Sigmoid colon (tissue), 7 donors: ENCODE measurements around the gene RAB3IL1. TPM values are rescaled to one million over a fixed set of nuclear protein-coding genes. Genes with fewer than 3 reads are reported as not detected.

Experiments
- DNase-seq: peaks from one replicate; pipeline ENCODE4 v3.0.0-alpha.2; 2019
- H3K27ac ChIP-seq, 4 donors: fragments of 200-600 bp; sonication (generic); one replicate each; pipeline ENCODE4 v1.5.1; 2016 to 2019; ENCODE audit warnings: mild to moderate bottlenecking in 1 of 4
- H3K27me3 ChIP-seq, 3 donors: fragments of 200-600 bp; sonication (generic); one replicate each; pipeline ENCODE4 v1.5.1; 2019; ENCODE audit warnings: mild to moderate bottlenecking in 1 of 3
- H3K36me3 ChIP-seq, 4 donors: fragments of 200-600 bp; sonication (generic); one replicate each; pipeline ENCODE4 v1.5.1; 2016 to 2019
- H3K4me1 ChIP-seq, 4 donors: fragments of 200-600 bp; sonication (generic); one replicate each; pipeline ENCODE4 v1.5.1; 2017 to 2019
- H3K4me3 ChIP-seq, 4 donors: fragments of 200-600 bp; sonication (generic); one replicate each; pipeline ENCODE4 v1.5.1; 2017 to 2019; ENCODE audit warnings: mild to moderate bottlenecking in 2 of 4, moderate library complexity in 1 of 4
- H3K9me3 ChIP-seq, 4 donors: fragments of 200-600 bp in 3 of 4; sonication (generic) in 3 of 4; one replicate each; pipeline versions ENCODE4 v1.5.1 to v1.6.1; 2013 to 2019
- EP300 ChIP-seq, 4 donors: sonication (generic); formaldehyde crosslinking; IDR thresholded peaks; one replicate each; pipeline ENCODE4 v1.6.1; 2017; ENCODE audit warnings: antibody characterized with exemption in 4 of 4
- POLR2A ChIP-seq, 2 donors: fragments of 450-650 bp; IDR thresholded peaks; one replicate each; pipeline ENCODE4 v1.6.1; 2016; ENCODE audit warnings: antibody characterized with exemption in 2 of 2, mild to moderate bottlenecking in 2 of 2, moderate library complexity in 2 of 2
- POLR2AphosphoS5 ChIP-seq, 4 donors: sonication (generic); formaldehyde crosslinking; IDR thresholded peaks; one replicate each; pipeline ENCODE4 v1.6.1; 2017; ENCODE audit warnings: antibody characterized with exemption in 4 of 4
- WGBS, 2 donors: extraction: QIAGEN DNeasy Blood & Tissue Kit; methylation state at CpG; one replicate each; pipeline ENCODE4 v1.1.7; 2013; 5-methylcytosine and 5-hydroxymethylcytosine counted together
- intact Hi-C: fragments of 100-400 bp; cut with DNase I; formaldehyde crosslinking; loops from one replicate; pipeline ENCODE4 v1.15.1; 2023
- polyA plus RNA-seq, 3 donors: library from polyadenylated mRNA; stranded (reverse); fragments of 200-250 nt; gene quantifications; one replicate each; pipeline ENCODE4 v1.2.3, GENCODE V29; 2013
- total RNA-seq, 4 donors: library from RNA; depleted of rRNA; stranded (reverse); fragments of >200 nt; gene quantifications; one replicate each; pipeline ENCODE4 v1.1.0, GENCODE V29; 2016
- TF ChIP-seq, protein P1 (sequence below), 4 experiments: fragments of 450-650 bp in 3 of 4; fragments of 200-600 bp in 1 of 4; IDR thresholded peaks; one replicate each; pipeline ENCODE4 v1.5.1; 2016 to 2019; ENCODE audit warnings: antibody characterized with exemption in 4 of 4, mild to moderate bottlenecking in 3 of 4, moderate library complexity in 2 of 4
- donor health status: healthy with polysubstance abuse.
- donor health status: Bipolar disorder and iron deficiency.
- donor health status: healthy.

RAB3IL1 gene
- total and polyA plus RNA-seq, 7 donors: 5.1 to 23.7 (median 18.0) TPM

DNA sequence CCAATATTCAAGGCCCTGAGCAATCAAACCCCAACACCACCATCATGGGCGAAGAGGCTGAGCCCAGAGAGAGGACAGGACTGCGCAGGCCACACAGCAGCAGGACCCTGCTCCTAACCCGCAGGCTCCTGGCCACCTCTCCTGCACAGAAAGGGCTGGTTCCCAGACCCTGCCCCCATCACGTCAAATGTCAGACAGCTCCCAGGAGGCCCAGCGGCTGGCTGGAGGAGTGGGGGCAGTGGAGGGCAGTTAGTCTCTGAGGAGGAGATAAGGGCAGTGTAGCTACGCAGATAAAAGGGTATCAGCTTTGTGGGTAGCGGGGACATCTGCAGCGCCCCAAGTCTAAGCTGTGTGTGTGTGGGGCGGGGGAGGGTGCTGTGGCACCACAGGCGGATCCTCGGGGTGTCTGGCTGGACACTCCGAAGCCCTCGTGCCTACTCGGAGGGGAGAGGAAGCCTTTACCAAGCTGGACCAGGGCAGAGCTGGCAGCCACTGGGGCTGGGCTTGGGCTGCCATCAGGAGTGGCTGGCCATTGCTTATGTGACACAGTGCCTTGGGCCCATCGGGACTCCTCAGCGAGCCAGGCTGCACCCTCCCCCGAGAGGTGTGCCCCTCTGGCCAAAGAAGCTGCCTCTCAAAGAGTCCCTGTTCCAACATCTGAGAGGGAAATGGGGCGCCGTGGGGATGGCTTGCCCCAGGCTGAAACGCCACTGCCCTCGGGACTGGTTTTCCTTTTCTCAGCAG is 47.5 kb downstream of the RAB3IL1 start:
- 82 to 86% methylated on average over 21 of the region's 21 CpGs for WGBS, 2 donors
- Histone ChIP-seq H3K27me3 (no peaks in the 10 kb centered on the region), H3K4me1 (peaks cover 0 to 10% (median 3%) of the 10 kb centered on the region in 4 donors), H3K27ac (peak overlapping the region in 1 of 4 donors; percentile 4), H3K9me3 (no peaks in the 10 kb centered on the region), H3K36me3 (peaks cover 0 to 20% (median 0%) of the 10 kb centered on the region in 4 donors), H3K4me3 (no peak overlapping the region)
- TF ChIP-seq, protein P1, sequence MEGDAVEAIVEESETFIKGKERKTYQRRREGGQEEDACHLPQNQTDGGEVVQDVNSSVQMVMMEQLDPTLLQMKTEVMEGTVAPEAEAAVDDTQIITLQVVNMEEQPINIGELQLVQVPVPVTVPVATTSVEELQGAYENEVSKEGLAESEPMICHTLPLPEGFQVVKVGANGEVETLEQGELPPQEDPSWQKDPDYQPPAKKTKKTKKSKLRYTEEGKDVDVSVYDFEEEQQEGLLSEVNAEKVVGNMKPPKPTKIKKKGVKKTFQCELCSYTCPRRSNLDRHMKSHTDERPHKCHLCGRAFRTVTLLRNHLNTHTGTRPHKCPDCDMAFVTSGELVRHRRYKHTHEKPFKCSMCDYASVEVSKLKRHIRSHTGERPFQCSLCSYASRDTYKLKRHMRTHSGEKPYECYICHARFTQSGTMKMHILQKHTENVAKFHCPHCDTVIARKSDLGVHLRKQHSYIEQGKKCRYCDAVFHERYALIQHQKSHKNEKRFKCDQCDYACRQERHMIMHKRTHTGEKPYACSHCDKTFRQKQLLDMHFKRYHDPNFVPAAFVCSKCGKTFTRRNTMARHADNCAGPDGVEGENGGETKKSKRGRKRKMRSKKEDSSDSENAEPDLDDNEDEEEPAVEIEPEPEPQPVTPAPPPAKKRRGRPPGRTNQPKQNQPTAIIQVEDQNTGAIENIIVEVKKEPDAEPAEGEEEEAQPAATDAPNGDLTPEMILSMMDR (IDR thresholded peaks at IDR 0.05): no peak
- TF ChIP-seq EP300 (IDR thresholded peaks at IDR 0.05): no peak
- TF ChIP-seq POLR2AphosphoS5 (IDR thresholded peaks at IDR 0.05): no peak
- no peak for TF ChIP-seq POLR2A (IDR thresholded peaks at IDR 0.05)
- DNase-seq: no peak
- intact Hi-C loops: no loop called here

DNA sequence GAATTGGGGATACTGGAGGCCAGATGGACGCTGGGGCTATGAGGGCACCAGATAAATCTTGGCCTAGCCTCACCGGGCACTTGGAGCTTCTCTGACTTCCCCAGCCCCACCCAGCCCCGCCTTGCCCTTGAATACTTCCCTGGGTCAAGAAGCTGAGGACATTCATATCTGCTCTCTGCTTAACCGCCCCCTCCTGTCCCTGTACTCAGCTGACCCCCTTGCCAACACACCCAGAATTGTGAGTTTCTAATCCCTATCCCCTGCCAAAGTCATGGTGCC is 48.0 kb downstream of the RAB3IL1 start:
- Histone ChIP-seq H3K27me3 (no peaks in the 10 kb centered on the region), H3K27ac (no peak overlapping the region), H3K4me1 (peaks cover 0 to 10% (median 3%) of the 10 kb centered on the region in 4 donors), H3K4me3 (no peak overlapping the region), H3K9me3 (no peaks in the 10 kb centered on the region), H3K36me3 (peaks cover 0 to 25% (median 0%) of the 10 kb centered on the region in 4 donors)
- 46 to 78% methylated on average over 4 of the region's 4 CpGs for WGBS, 2 donors
- TF ChIP-seq, protein P1 (IDR thresholded peaks at IDR 0.05): no peak
- no peak for TF ChIP-seq POLR2A (IDR thresholded peaks at IDR 0.05)
- no peak for TF ChIP-seq EP300 (IDR thresholded peaks at IDR 0.05)
- TF ChIP-seq POLR2AphosphoS5 (IDR thresholded peaks at IDR 0.05): no peak
- DNase-seq: no peak
- intact Hi-C loops: no loop called here

DNA sequence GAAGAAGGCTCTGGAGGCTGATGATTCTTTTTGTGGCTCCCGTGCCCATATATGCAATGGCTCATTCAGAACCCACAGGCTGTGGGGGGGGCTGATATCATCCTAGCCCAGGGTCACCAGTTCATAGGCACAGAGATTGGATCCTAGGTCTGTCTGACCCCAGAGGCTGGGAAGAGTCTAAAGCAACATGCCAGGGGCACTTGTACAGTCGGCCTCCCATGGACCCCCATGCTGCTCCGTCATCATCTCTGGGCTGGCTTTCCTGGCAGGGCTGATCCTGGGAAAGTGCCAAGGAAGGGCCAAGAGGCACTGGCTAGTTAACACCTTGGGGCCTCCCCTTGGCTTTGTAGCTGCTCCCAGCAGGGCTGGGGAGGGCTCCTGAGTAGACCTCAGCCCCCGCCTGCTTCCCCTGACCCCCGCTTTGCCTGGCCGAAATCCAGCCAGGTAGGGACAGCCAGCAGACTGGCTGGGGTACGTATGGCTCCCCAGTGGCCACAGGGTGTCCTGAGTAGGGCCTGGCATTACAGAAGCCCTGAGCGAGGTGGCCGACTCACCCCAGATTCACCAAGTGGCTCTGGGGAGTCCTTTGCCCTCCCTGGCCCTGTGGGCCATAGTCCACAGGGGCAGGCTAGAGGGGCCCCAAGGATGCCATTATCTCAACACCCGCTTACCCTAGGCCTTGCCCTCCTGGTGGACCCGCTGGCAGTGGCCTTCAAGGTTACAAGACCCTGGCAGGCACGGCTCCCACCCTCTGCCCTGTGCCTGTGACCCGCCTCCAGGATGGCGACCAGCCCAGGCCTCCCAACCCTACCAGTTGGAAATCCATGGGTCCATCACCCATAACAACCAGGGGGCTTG is 48.6 kb downstream of the RAB3IL1 start:
- no peaks in the 10 kb centered on the region for H3K9me3 ChIP-seq
- H3K4me3 ChIP-seq: no peak overlapping the region
- H3K4me1 ChIP-seq: peaks cover 0 to 10% (median 3%) of the 10 kb centered on the region in 4 donors
- peaks cover 0 to 31% (median 0%) of the 10 kb centered on the region in 4 donors for H3K36me3 ChIP-seq
- WGBS, 2 donors: 87 to 88% methylated on average over 14 of the region's 14 CpGs
- no peak overlapping the region for H3K27ac ChIP-seq
- no peaks in the 10 kb centered on the region for H3K27me3 ChIP-seq
- intact Hi-C loops: no loop called here
- TF ChIP-seq EP300 (IDR thresholded peaks at IDR 0.05): no peak
- TF ChIP-seq POLR2A (IDR thresholded peaks at IDR 0.05): no peak
- no peak for TF ChIP-seq POLR2AphosphoS5 (IDR thresholded peaks at IDR 0.05)
- TF ChIP-seq, protein P1 (IDR thresholded peaks at IDR 0.05): no peak
- DNase-seq: no peak

DNA sequence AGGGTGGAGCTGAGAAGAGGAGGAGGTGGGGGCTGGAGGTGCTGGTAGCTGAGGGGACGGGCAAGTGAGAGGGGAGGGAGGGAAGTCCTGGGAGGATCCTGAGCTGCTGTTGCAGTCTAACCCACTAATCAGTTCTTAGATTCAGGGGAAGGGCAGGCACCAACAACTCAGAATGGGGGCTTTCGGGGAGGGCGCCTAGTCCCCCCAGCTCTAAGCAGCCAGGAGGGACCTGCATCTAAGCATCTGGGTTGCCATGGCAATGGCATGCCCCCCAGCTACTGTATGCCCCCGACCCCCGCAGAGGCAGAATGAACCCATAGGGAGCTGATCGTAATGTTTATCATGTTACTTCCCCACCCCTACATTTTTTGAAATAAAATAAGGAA is 50.4 kb downstream of the RAB3IL1 start:
- H3K27ac ChIP-seq: no peak overlapping the region
- no peaks in the 10 kb centered on the region for H3K9me3 ChIP-seq
- intact Hi-C loops: no loop called here
- TF ChIP-seq POLR2AphosphoS5 (IDR thresholded peaks at IDR 0.05): no peak
- TF ChIP-seq, protein P1 (IDR thresholded peaks at IDR 0.05): no peak
- no peak for TF ChIP-seq EP300 (IDR thresholded peaks at IDR 0.05)
- no peak for TF ChIP-seq POLR2A (IDR thresholded peaks at IDR 0.05)
- peaks cover 0 to 43% (median 0%) of the 10 kb centered on the region in 4 donors for H3K36me3 ChIP-seq
- H3K27me3 ChIP-seq: no peaks in the 10 kb centered on the region
- H3K4me3 ChIP-seq: no peak overlapping the region
- WGBS, 2 donors: 90 to 95% methylated on average over 6 of the region's 6 CpGs
- peaks cover 0 to 10% (median 3%) of the 10 kb centered on the region in 4 donors for H3K4me1 ChIP-seq
- no peak for DNase-seq
